NCI-H2196 treated with DMSO at 0.1 percent for 48 hours (cell line): ENCODE measurements around the gene ZNF12.
"Not testable (repeated sequence)": the region's sequence is repeated elsewhere in the genome, so short reads cannot be mapped to it uniquely, and the experiment has no call there.

ENCODE experiments used
- DNase-seq: peaks from one replicate; lab custom pipeline; 2025; ENCODE audit not compliant: unreplicated experiment; lab: John Stamatoyannopoulos, UW

The ZNF12 gene

DNA sequence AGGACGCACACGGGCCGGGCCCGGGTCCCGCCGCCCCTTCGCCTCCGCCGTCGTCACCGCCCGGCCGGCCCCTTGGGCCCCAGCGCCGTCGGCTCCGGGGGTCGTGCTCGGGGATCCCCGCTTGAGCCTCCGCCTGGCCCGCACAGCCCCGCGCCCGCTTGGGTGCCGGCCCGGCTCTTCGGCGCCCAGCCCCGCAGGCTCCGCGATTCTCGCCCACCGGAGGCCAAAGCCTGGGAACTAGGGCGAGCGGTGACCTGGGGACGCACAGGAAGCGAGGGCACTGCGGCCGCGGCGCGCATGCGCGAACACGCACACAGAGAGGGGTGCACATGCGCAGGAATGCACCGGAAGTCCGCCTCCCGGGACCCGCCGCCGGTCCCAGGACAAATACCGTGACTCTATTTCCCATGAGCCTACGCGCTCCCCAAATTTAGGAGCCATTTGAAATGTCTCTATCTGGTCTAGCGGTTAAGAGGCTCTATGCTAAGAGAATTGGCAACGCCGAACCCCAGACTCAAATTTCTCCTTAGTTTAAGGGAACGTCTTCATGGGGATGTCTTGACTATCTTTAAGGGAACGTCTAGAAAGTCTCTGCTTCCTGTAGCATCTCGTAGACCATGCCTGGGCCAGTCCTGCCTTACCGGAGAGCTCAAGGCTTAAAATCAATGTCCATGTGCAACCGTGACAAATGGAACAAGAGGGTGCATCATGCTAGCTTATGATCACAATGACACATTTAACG is at the start of gene ZNF12:
TSS of gene ZNF12 (minus strand) at position 282 of the 742 bp plus-strand sequence. CDS start 1,774 bp downstream, outside the sequence.
- DNase-seq = peak; percentile 70

DNA sequence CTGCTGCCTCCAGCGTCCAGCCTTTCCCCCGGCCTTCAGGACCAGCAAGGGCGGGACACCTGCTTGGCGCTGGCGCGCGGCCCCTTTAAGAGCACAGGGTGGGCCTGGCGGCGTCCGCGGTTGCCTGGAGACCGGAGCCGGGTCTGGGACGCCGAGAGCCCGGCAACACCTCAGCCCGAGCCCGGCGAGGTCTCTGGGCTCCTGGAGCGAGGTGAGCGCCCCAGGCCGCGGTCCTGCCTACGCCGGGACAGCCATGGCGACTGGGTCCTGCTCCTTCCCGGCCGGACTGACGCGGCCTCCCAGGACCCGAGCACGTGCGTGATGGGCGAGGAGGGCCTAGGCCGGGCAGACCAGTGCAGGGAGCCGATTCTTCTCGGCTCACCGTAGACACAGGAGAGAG is 47.2 kb upstream of the ZNF12 start, which contains the start of gene RSPH10B2:
TSS of gene RSPH10B2 (plus strand) at position 140 of the 400 bp plus-strand sequence. CDS start 3,575 bp downstream, outside the sequence.
- DNase-seq = not testable (repeated sequence)

DNA sequence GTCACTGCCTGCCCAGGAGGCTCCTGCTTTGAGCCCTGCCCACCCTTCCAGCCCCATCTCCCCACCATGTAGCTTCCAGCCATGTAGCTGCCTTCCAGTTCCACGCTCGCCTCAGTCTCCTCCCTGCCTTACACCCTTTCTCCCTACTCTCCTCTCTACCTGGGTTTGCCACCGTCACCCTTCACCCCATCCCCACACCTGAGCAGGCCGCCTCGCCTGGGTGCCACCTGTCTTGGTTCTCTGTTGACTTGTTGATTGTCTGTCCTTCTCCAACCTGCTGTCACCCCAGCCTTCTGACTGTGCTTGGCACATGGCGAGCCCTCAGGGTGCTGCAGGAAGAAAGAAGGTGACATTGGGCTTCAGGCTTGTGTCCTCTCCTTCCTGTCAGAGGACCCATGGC is 43.4 kb upstream of the ZNF12 start:
- DNase-seq = not testable (repeated sequence)

DNA sequence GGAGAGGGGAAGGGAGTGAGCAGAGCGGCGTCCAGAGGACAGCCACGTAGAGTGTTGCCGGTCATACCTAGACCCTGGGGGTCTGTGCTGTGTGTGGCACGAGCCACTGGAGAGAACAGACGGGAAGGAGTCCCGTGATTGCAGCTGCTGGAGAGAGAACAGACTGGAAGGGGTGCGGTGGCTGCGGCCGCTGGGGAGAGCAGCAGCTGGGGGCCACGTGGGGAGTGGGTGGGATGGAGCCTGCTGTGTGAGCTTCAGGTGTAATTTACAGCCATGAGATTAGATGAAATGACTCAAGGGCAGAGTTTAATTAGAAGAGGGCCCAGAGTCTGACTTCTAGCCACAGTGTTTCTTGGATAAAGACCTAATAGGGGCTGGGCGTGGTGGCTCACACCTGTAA is 42.6 kb upstream of the ZNF12 start:
- DNase-seq = not testable (repeated sequence)

DNA sequence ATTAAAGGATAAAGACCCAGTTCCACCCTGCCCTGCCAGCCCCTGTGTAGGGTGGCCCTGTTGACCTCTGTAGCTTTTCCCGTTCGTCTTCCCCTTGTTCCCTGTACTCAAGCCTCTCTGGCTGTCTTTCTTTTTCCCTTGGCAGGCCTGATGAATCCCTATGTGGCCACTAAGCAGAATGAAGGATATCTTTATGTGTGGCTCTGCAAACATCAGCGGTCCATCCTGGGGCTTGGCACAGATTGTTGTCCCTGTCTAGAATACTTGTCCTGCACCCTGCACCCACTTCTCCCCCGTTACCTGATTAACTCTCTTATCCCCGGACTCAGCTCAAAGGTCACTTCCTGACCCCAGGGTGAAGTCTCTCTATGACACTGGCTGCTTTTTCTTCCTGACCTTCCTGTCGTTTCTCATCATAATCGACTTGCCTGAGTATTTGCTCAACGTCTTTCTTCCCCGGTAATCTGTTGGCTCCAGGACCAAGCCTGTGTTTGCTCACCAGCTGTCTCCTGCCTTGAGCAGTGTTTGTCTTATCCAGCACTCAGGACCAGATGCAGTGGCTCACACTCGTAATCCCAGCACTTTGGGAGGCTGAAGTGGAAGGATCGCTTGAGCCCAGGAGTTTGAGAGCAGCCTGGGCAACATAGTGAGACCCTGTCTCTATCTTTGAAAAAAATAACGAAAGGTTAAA is 37.8 kb upstream of the ZNF12 start:
- not testable (repeated sequence) for DNase-seq

DNA sequence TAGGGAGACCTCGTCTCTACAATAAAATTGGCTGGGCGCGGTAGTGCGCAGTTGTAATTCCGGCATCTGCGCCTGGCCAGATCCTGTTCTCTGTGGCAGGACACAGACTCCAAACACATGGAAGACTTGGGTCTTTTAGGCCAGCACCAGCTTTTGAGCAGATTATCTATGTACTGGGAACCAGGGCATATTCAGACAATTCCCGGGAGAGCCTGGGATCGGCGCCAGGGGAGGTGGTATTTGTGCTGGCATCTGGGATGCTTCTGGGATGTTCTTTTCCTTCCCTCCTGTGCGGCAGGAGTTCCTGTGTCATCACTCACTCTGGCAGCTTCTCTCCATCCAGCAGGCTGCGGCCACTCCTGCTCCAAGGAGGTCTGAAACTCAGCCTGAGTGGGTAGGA is 31.7 kb upstream of the ZNF12 start:
- DNase-seq = not testable (repeated sequence)

DNA sequence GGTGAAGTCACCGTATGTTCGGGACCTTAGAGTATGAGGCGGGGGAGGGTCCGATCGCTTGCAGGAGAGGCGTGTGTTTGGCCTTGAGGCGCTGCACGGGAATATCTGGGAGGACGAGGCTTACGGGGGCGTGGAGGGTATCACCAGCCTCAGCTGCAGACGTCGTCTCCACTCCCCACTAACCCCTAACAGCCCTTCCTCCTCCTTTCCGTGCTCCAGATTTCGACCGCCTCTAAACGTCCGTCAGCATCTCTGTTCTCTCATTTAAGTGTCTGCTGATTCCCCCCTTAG is 23.5 kb upstream of the ZNF12 start:
- no peak for DNase-seq

DNA sequence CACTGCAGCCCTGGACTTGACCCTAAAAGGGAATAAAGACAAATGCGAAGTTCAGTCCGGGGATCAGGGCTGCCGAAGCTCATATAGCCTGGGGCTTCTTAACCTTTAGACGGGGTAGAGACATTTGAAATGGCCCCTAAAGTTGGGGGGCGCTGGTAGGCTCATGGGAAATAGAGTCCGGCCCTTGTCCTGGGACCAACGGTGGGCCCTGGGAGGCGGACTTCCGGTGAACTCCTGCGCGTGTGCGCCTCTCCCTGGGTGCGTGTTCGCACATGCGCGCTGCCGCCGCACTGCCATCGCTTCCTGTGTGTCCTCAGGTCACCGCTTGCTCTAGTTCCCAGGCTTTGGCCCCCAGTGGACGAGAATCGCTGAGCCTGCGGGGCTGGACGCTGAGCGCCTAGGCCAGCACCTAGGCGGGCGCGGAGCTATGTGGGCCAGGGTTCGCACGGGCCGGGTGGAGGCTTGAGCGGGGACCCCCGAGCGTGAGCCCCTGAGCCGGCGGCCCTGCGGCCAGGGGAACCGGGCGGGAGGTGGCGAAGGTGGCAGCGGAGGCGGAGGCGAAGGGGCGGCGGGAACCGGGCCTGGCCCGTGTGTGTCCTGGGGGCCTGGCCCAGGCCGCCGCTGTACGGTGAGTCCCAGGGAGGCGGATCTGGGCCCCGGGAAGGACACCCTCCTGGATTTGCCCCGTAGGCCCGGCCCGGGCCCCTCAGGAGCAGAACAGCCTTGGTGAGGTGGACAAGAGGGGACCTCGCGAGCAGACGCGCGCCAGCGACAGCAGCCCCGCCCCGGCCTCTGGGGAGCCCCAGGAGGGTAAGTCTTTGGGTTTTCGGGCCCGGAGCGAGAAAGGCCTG is 23.0 kb upstream of the ZNF12 start:
- DNase-seq = peak; percentile 59

DNA sequence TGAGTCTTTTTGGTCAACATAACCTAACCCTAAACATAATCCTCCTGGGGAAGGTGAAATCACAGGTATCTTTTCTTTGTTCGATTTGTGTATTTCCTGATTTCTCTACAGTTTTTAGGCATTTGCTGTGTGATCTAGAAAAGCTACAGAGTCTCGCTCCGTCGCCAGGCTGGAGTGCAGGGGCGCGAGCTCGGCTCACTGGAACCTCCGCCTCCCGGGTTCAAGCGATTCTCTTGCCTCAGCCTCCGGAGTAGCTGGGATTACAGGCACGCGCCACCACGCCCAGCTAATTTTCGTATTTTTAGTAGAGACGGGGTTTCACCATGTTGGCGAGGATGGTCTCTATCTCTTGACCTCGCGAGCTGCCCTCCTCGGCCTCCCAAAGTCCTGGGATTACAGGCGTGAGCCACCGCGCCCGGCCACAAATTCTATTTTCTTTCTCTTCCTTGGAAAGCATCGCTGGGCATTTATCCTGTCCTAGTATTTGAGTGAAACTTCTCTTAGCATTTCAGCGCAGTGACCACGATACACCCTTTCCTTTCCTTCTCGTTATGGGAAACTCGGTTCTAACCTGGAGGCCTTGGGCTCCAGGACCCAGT is 22.2 kb upstream of the ZNF12 start:
- DNase-seq = not testable (repeated sequence)

DNA sequence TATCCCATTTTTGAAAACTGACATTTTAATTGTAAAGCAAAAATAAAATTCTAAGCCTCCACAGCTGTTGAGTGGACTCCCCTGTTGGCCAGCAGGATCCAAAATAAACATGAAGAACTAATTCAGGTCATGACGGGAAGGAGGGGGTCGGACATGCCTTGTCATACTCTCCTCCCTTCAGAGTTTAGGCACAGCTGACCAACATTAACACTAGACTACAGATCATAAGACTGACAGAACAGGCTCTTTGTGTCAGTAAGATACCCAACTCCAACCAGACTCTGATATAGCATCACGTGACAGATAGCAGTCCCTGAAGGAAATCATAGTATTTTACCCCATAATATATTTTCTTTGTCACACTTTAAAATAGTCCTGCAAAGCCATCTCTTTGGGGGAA is 20.9 kb upstream of the ZNF12 start:
- DNase-seq = no peak

DNA sequence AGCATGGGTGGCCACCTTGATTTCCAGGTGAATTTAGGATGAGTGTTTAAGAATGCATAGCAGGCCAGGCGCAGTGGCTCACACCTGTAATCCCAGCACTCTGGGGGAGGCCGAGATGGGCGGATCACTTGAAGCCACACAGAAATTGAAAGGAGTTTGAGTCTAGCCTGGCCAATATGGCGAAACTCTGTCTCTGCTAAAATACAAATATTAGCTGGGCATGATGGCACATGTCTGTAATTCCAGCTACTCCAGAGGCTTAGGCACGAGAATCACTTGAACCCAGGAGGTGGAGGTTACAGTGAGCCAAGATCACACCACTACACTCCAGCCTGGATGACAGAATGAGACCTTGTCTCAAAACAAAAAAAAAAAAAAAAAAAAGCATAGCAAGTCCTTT is 19.6 kb upstream of the ZNF12 start:
- not testable (repeated sequence) for DNase-seq

DNA sequence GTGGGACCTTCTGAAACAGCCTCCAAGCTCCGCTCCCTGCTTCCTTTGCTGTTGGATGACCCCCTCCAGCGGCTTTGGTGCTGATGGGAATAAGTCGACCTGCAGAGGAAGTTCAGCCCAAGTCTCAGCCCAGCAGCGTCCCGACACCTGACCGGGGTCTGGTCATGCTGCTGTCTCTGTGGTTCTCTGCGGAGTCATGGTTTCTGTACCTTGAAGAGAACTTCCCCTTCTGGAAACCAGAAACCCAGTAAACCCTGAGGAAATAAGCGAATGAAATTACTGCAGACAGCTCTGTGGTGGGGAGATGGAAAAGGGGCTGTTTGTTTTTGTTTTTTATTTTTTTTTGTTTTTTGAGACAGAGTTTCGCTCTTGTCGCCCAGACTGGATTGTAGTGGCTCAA is 18.3 kb upstream of the ZNF12 start:
- no peak for DNase-seq

DNA sequence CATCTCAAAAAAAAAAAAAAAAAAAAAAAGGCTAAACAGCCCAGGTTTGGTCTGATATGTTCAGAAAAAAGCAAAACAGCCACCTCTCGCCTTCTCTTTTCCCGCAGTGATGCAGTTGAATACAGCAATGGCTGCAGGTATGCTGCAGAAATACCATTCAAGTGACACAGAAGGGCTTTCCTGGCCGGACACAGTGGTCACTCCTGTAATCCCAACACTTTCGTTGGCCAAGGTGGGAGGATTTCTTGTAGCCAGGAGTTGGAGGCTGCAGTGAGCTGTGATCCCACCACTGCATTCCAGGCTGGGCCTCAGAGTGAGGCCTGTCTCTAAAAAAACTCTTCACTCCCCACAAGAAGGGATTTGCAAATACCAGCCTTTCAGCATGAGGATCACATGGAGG is 17.6 kb upstream of the ZNF12 start:
- not testable (repeated sequence) for DNase-seq

DNA sequence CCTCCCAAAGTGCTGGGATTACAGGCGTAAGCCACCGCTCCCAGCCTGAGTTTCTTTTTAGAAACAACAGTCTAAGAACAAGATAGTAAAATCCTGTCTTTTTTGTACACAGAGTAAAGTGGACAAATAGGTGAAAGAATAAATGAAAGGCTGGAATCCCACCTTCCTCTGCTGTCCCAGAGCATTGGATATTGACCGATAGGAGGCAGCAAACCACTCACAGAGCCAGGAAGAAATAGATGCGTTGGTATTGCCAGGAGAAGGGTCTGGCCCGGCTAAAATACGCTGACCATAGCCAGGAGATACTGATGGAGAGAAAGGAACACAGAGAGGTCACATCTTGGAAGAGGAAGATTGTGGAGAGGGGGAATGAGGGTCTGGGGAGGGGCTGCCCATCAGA is 11.4 kb upstream of the ZNF12 start:
- DNase-seq = no peak

DNA sequence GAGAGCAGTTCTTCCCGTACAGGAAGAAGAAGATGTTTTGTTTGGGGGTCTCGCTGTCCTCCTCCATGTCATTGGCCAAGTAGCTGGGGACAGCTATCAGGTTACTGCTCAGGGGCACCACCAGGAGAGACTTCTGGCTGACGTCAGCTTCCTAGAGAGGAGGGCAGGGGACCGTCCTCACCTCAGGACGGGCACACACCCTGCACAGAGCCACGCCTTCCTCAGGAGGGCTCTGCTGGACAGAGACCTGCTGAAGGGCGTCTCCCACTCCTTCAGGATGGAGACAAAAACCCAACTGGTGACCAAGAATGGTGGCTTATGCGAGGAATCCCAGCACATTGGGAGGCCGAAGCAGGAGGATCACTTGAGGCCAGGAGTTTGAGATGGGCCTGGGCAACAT is 9.2 kb upstream of the ZNF12 start:
- not testable (repeated sequence) for DNase-seq

DNA sequence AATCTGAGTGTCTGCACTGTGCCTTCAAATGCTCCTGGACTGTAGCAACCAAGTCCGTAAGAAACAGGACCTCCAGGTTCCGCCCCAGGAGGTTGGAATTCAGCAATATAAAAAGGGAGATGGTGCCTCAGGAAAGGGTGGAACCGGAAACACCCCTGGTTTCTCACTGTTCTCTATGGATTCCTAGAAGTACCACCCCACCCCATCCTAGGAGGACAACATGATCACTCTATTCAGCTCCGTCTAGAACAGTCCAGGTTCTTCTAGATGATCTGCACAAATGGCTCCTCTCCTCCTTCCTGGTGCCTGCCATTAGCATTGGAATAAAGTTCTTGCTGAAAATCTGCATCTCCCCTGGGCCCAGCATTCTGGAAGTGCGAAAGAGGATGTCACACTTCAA is 7.6 kb upstream of the ZNF12 start:
- no peak for DNase-seq

DNA sequence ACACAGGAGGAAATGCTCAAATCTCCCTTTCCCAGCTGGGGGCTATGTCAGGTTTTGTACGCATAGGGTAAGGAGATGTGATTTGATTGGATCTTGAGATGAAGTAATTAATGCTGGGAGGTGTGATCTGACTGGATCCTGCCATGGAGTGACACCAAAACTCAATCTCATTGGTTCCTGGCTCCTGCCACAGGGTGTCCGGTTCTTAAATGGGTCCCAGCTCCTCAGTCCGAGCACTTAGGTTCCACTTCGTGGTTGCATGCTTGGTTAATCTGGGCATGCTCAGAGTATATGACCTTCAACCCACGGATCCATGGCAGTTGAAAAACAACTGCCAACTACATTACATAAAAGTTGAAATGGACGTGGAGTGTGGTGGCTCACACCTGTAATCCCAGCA is 3.1 kb upstream of the ZNF12 start:
- DNase-seq = no peak

DNA sequence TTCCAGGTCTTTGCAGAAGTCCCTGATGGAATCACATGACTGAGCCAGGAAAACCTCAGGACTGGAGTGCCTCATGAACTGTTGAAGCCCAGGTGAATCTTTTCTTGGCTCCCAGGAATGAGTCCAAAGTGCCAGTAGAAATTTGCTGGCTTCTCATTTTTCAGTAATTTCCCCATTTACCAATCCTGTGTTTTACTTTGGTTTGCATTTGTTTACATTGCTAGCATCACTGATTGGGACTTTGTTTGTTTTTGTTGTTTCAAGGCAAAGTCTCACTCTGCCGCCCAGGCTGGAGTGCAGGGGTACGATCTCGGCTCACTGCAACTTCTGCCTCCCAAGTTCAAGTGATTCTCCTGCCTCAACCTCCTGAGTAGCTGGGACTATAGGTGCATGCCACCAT is 1.6 kb upstream of the ZNF12 start:
- no peak for DNase-seq

DNA sequence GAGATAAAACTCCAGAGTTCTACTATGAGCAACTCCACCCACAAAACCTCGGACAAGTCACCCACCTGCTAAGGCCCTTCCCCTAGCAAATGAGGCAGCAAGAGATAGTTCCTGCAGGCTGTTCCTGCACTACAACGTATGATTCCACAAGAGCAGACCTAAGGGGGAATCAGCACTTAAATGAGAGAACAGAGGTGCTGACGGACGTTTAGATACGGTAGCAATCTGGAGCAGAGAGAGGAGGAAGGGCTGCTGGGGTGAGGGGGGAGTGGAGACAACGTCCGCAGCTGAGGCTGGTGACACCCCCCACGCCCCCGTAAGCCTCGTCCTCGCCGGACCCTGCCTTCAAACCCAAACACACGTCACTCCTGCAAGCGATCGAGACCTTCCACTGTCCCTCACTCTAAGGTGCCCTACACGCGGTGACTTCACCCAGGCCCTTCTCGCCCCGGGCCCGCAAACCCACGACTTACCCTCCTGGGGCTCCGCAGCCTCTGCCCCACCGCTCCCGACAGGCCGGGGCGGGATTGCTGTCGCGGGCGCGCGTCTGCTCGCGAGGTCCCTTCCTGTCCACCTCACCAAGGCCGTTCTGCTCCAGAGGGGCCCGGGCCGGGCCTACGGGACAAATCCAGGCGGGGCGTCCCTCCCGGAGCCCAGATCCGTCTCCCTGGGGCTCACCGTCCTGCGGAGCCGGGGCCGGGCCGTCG is 635 bp downstream of the ZNF12 start:
- DNase-seq = no peak

DNA sequence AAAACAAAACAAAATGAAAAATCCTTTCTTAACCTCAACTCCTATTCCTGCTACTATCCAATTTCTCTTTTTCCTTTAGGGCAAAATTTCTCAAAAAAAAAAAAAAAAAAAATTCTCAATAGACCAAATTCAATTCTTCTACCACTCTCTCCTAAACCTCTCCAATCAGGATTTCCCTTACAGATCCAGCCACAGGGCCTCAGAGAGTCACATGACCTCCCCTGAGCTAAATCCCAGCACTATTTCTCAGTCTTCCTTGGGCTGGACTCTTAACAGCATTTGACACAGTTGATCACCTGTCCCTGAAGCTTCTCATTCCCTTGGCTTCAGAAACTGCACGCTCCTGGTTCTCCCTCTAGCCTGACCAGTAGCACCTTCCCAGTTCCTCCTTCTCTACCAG is 4.9 kb downstream of the ZNF12 start:
- DNase-seq = no peak

DNA sequence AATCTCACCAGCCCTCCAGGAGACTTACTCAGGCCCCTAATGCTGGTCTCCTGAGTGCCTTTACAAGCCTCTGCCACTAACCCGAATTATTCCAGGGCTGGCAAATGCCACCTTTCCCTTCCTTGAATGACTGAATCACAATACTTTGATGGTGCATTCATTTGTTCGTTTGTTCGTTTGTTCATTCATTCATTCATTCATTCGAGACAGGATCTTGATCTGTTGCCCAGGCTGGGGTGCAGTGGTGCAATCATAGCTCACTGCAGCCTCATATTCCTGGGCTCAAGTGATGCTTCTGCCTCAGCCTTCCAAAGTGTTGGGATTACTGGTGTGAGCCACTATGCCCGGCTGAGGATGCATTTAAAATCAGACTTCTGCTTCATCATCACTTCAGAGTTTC is 6.0 kb downstream of the ZNF12 start:
- DNase-seq = no peak
